ENCODE measurements around the gene COL2A1.
A peak's percentile ranks its signal among the peaks of the same experiment; 100 is the strongest.
"Not testable (repeated sequence)": the region's sequence is repeated elsewhere in the genome, so short reads cannot be mapped to it uniquely, and the experiment has no call there.

The COL2A1 gene

GRCh38 chr12:47975816-47976215 is 28.5 kb downstream of the COL2A1 start:
- no peak for DNase-seq (ENCODE audit: low read depth)

- no peak for DNase-seq (ENCODE audit: low read depth)
These were observed 29.1 kb downstream of the COL2A1 start for GRCh38 chr12:47975036-47975620.

- no peak for DNase-seq (ENCODE audit: low read depth)
These were observed 30.4 kb downstream of the COL2A1 start for GRCh38 chr12:47973870-47974269.

- DNase-seq (ENCODE audit: low read depth) = no peak
These were observed 31.4 kb downstream of the COL2A1 start for GRCh38 chr12:47972895-47973294.

- DNase-seq (ENCODE audit: low read depth) = no peak
These were observed 33.4 kb downstream of the COL2A1 start for GRCh38 chr12:47970843-47971242.

- no peak for DNase-seq (ENCODE audit: low read depth)
These were observed 34.4 kb downstream of the COL2A1 start for GRCh38 chr12:47969845-47970244.

- DNase-seq (ENCODE audit: low read depth) = no peak
These were observed 36.6 kb downstream of the COL2A1 start for GRCh38 chr12:47967461-47968321.

GRCh38 chr12:47965581-47965980 is 38.7 kb downstream of the COL2A1 start:
- DNase-seq (ENCODE audit: low read depth) = no peak

GRCh38 chr12:47964106-47964728 is 40.1 kb downstream of the COL2A1 start:
- no peak for DNase-seq (ENCODE audit: low read depth)

- DNase-seq (ENCODE audit: low read depth) = peak; percentile 79
These were observed 40.8 kb downstream of the COL2A1 start, which contains the start of gene TMEM106C for GRCh38 chr12:47963340-47964040. Gene TMEM106C (plus strand): TSS chr12:47963596. CDS start chr12:47964237, 641 bp downstream.

GRCh38 chr12:47962198-47962597 is 42.1 kb downstream of the COL2A1 start:
- DNase-seq (ENCODE audit: low read depth) = no peak

GRCh38 chr12:47957671-47958070 is 46.6 kb downstream of the COL2A1 start:
- DNase-seq (ENCODE audit: low read depth) = not testable (repeated sequence)

- DNase-seq (ENCODE audit: low read depth) = no peak
These were observed 49.2 kb downstream of the COL2A1 start for GRCh38 chr12:47955059-47955458.

GRCh38 chr12:47954467-47955045 is 49.7 kb downstream of the COL2A1 start:
- no peak for DNase-seq (ENCODE audit: low read depth)

- DNase-seq (ENCODE audit: low read depth) = no peak
These were observed 50.2 kb downstream of the COL2A1 start for GRCh38 chr12:47954058-47954457.

GRCh38 chr12:47950856-47951468 is 53.3 kb downstream of the COL2A1 start:
- no peak for DNase-seq (ENCODE audit: low read depth)

GRCh38 chr12:47949441-47950341 is 54.6 kb downstream of the COL2A1 start:
- DNase-seq (ENCODE audit: low read depth) = no peak

GRCh38 chr12:47947341-47947740 is 56.9 kb downstream of the COL2A1 start:
- DNase-seq (ENCODE audit: low read depth) = no peak

GRCh38 chr12:47946413-47947323 is 57.6 kb downstream of the COL2A1 start:
- DNase-seq (ENCODE audit: low read depth) = no peak

Data from stimulated activated CD8-positive, alpha-beta memory T cell treated with anti-CD3 and anti-CD28 coated beads, Interleukin-7, amount 100 ng/mL, for 24 hours (primary cell).